Stomach smooth muscle (tissue), 2 donors: ENCODE results near the gene SERGEF.

ENCODE experiments used
- H3K27ac ChIP-seq: one replicate; pipeline ENCODE4 v1.7.0; 2013; ENCODE audit warnings: mild to moderate bottlenecking, low read length, inconsistent platforms
- H3K27me3 ChIP-seq, 2 donors: one replicate each; pipeline ENCODE4 v1.7.0; 2013; ENCODE audit warnings: low read length in 2 of 2; ENCODE audit not compliant: insufficient read depth in 2 of 2, control insufficient read depth in 1 of 2
- H3K36me3 ChIP-seq, 2 donors: one replicate each; pipeline ENCODE4 v1.7.0; 2013; ENCODE audit warnings: low read length in 2 of 2; ENCODE audit not compliant: control insufficient read depth in 2 of 2, insufficient read depth in 2 of 2
- H3K4me1 ChIP-seq: one replicate; pipeline ENCODE4 v1.7.0; 2013; ENCODE audit warnings: low read length; ENCODE audit not compliant: control insufficient read depth, insufficient read depth
- H3K4me3 ChIP-seq, 2 donors: one replicate each; pipeline ENCODE4 v1.7.0; 2013; ENCODE audit warnings: low read length in 2 of 2
- H3K9ac ChIP-seq, 2 donors: one replicate each; pipeline ENCODE4 v1.7.0; 2013; ENCODE audit warnings: low read length in 2 of 2, mild to moderate bottlenecking in 1 of 2
- H3K9me3 ChIP-seq, 2 donors: one replicate each; pipeline ENCODE4 v1.7.0; 2013; ENCODE audit warnings: low read length in 2 of 2; ENCODE audit not compliant: control insufficient read depth in 2 of 2
- donor health status: healthy.
- donor health status: Pancreatic carcinoma.

SERGEF gene

GRCh38 chr11:17846852-17847453 is 165.9 kb downstream of the SERGEF start:
- no peaks in the 10 kb centered on the region for H3K9me3 ChIP-seq
- H3K36me3 ChIP-seq, result peaks cover 0 to 3% of the 10 kb centered on the region in 2 donors
- H3K27me3 ChIP-seq, result no peaks in the 10 kb centered on the region
- H3K4me1 ChIP-seq, result no peaks in the 10 kb centered on the region
- no peak overlapping the region for H3K27ac ChIP-seq
- H3K9ac ChIP-seq, result no peak overlapping the region
- no peak overlapping the region for H3K4me3 ChIP-seq

DNA sequence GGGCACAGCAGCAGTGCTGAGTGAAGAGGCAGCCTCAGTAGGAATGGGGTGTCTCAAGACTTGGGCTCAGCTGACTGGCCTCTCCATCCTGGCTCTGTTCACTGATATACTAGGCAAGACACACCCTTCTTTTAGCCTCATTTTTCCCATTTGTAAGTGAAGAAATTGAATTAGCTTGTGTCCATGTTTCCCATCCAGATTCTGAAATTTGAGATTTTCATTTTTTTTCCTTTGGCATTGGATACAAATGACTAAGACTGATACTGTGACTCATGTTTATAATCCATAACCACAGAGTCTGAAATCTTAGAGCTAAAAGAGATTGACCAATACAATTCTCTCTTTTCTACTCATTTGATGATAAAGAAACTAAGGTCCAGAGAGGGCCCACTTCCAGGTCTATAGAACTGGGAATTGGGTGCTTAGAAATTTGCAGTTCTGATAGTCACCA is 167.4 kb downstream of the SERGEF start:
- Histone ChIP-seq H3K4me1 (no peaks in the 10 kb centered on the region), H3K9ac (no peak overlapping the region), H3K4me3 (no peak overlapping the region), H3K27ac (no peak overlapping the region), H3K9me3 (no peaks in the 10 kb centered on the region), H3K36me3 (peaks cover 0 to 3% of the 10 kb centered on the region in 2 donors), H3K27me3 (no peaks in the 10 kb centered on the region)

DNA sequence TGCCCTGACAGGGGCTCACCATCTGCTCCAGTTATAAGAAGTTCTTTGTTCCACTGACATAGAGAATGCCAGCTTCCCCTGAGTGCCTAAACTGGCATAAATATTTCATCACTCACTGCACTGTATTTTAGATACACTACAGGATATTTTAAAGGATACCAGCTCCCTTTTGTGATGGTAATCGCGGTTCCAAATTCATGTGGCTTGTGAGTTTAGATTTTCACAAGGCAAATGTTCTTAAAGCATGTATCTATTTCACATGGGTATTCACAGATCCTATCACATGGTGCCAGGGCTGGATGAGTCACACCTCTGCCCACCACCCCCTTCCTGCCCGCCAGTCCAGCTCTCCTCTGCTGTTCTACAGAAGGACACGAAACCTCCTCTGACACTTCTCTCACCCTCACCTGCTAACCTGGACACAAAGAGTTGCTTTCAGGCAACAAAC is 172.7 kb downstream of the SERGEF start:
- Histone ChIP-seq H3K27me3 (no peaks in the 10 kb centered on the region), H3K36me3 (no peaks in the 10 kb centered on the region), H3K9ac (no peak overlapping the region), H3K4me3 (no peak overlapping the region), H3K9me3 (no peaks in the 10 kb centered on the region), H3K4me1 (no peaks in the 10 kb centered on the region), H3K27ac (no peak overlapping the region)

- H3K9ac ChIP-seq, result no peak overlapping the region
- no peaks in the 10 kb centered on the region for H3K4me1 ChIP-seq
- no peaks in the 10 kb centered on the region for H3K9me3 ChIP-seq
- H3K4me3 ChIP-seq, result no peak overlapping the region
- H3K27me3 ChIP-seq, result no peaks in the 10 kb centered on the region
- H3K36me3 ChIP-seq, result no peaks in the 10 kb centered on the region
- H3K27ac ChIP-seq, result no peak overlapping the region
Observed at GRCh38 chr11:17839450-17839849, 173.4 kb downstream of the SERGEF start.

- Histone ChIP-seq H3K4me1 (no peaks in the 10 kb centered on the region), H3K27ac (no peak overlapping the region), H3K9me3 (no peaks in the 10 kb centered on the region), H3K27me3 (no peaks in the 10 kb centered on the region), H3K36me3 (no peaks in the 10 kb centered on the region), H3K9ac (no peak overlapping the region), H3K4me3 (no peak overlapping the region)
Observed at GRCh38 chr11:17838102-17838501, 174.7 kb downstream of the SERGEF start.

GRCh38 chr11:17831883-17832282 is 181.0 kb downstream of the SERGEF start:
- Histone ChIP-seq H3K9me3 (no peaks in the 10 kb centered on the region), H3K36me3 (no peaks in the 10 kb centered on the region), H3K27ac (no peak overlapping the region), H3K4me1 (no peaks in the 10 kb centered on the region), H3K27me3 (no peaks in the 10 kb centered on the region), H3K9ac (no peak overlapping the region), H3K4me3 (no peak overlapping the region)

DNA sequence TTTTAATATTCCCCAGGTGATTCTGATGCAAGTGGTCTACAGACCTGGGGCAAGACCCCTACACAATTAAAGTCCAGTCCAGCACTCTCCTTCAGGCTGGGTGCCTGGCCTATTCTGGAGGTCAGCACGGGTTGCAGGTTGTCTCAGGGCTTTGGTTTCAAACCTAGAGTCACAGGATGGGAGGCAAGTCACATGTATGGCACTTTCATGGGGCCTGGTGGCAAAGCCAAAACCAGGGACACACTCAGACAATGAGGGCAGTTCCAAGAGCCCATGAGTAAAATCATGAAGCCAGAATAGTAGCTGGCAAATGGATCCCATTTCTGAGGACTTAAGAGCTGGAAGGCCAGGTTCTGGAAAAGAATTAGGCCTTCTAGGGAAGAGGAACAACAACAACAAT is 181.6 kb downstream of the SERGEF start:
- H3K27ac ChIP-seq, result no peak overlapping the region
- H3K9me3 ChIP-seq, result no peaks in the 10 kb centered on the region
- no peaks in the 10 kb centered on the region for H3K4me1 ChIP-seq
- H3K9ac ChIP-seq, result no peak overlapping the region
- no peak overlapping the region for H3K4me3 ChIP-seq
- no peaks in the 10 kb centered on the region for H3K36me3 ChIP-seq
- H3K27me3 ChIP-seq, result no peaks in the 10 kb centered on the region

DNA sequence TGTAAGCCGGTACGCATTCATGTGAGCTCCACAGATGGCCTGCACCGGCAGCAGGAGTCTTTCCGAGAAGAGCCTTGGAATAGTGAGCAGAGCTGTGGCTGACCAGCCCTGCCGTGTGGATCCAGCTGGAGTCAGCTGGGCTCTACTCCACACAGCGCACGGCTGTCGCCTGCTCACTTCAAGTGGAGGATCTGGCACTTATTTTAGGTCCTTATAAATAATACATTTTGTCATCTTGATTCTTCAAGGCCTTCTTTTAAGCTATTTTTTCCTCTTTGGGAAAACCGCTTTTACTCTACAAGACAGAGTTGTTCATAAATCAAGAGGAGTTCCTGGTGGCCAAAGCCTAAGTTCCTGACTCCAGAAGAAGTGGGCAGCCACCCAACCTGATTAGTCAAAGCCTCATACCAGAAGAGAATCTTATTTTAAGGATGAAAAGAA is 184.5 kb downstream of the SERGEF start:
- Histone ChIP-seq H3K27ac (no peak overlapping the region), H3K36me3 (no peaks in the 10 kb centered on the region), H3K4me3 (no peak overlapping the region), H3K9me3 (no peaks in the 10 kb centered on the region), H3K4me1 (no peaks in the 10 kb centered on the region), H3K27me3 (no peaks in the 10 kb centered on the region), H3K9ac (no peak overlapping the region)

- Histone ChIP-seq H3K4me1 (peaks cover 7% of the 10 kb centered on the region), H3K9ac (no peak overlapping the region), H3K36me3 (no peaks in the 10 kb centered on the region), H3K4me3 (no peak overlapping the region), H3K27ac (no peak overlapping the region), H3K27me3 (no peaks in the 10 kb centered on the region), H3K9me3 (no peaks in the 10 kb centered on the region)
Observed at GRCh38 chr11:17827006-17827405, 185.8 kb downstream of the SERGEF start.

DNA sequence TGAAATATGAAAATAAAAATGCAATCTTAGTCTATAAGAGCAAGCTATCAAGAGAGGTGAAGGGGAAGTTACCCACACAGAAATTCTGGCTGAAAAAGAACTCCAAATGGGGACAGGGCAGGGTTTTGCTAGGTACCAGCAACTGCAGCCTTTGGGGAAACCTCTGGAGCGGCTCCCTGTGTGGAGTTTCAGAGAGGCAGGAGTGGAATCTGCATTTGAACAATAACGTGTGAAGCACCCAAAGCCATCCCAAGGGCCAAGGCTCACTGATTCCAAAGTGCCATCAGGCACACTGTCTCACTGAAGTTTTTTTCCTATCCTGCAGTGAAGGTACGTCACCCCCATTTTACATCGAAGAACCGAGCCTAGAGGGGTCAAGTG is 190.5 kb downstream of the SERGEF start:
- peaks cover 12% of the 10 kb centered on the region for H3K4me1 ChIP-seq
- no peak overlapping the region for H3K9ac ChIP-seq
- H3K27me3 ChIP-seq, result no peaks in the 10 kb centered on the region
- no peak overlapping the region for H3K4me3 ChIP-seq
- no peak overlapping the region for H3K27ac ChIP-seq
- H3K36me3 ChIP-seq, result no peaks in the 10 kb centered on the region
- H3K9me3 ChIP-seq, result no peaks in the 10 kb centered on the region

GRCh38 chr11:17821648-17822400 is 191.0 kb downstream of the SERGEF start:
- peaks cover 12% of the 10 kb centered on the region for H3K4me1 ChIP-seq
- H3K9ac ChIP-seq, result no peak overlapping the region
- H3K4me3 ChIP-seq, result no peak overlapping the region
- H3K36me3 ChIP-seq, result no peaks in the 10 kb centered on the region
- no peak overlapping the region for H3K27ac ChIP-seq
- no peaks in the 10 kb centered on the region for H3K27me3 ChIP-seq
- no peaks in the 10 kb centered on the region for H3K9me3 ChIP-seq
